SH-SY5Y (cell line): ENCODE data around the gene RNF38.

Experiments used
- GATA2 ChIP-seq: IDR thresholded peaks from 2 replicates; pipeline ENCODE4 v1.6.1; 2011; ENCODE audit warnings: mild to moderate bottlenecking, low read depth, low read length
- GATA3 ChIP-seq: IDR thresholded peaks from 2 replicates; pipeline ENCODE4 v1.6.1; 2011; ENCODE audit warnings: low read depth, mild to moderate bottlenecking, low read length, moderate library complexity

GRCh38 chr9:36319183-36319582, 80.9 kb downstream of the RNF38 start:
- TF ChIP-seq GATA2 (no peak), GATA3 (no peak)
